Limb (tissue), 2 donors: Measurements from ENCODE around the gene KCND2.
A peak's percentile ranks its signal among the peaks of the same experiment; 100 is the strongest.
"Not testable (repeated sequence)": the region's sequence is repeated elsewhere in the genome, so short reads cannot be mapped to it uniquely, and the experiment has no call there.

Experiments
- DNase-seq, 2 donors: peaks; one replicate each; pipeline ENCODE4 v3.0.0-alpha.2; 2016; ENCODE audit errors: extremely low spot score in 2 of 2

Gene KCND2

DNA sequence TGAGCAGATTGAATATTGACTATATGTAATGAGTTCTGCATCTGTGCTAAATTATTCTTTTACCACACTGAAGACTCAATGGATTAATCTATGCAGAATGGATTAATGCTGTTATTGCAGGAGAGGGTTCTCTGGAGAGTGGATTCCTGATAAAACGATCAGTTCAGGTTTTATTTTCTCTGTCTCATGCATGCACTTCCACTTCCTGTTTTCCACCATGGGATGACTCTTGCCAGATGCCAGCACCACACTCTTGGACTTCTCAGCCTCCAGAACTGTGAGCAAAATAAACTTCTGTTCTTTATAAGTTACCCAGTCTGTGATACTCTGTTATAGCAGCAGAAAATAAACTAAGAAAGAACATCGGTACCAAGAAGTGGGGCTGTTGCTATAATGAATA, 207.5 kb downstream of the KCND2 start:
- no peak for DNase-seq

- no peak for DNase-seq
Measured at GRCh38 chr7:120480930-120481329, 208.0 kb downstream of the KCND2 start.

DNA sequence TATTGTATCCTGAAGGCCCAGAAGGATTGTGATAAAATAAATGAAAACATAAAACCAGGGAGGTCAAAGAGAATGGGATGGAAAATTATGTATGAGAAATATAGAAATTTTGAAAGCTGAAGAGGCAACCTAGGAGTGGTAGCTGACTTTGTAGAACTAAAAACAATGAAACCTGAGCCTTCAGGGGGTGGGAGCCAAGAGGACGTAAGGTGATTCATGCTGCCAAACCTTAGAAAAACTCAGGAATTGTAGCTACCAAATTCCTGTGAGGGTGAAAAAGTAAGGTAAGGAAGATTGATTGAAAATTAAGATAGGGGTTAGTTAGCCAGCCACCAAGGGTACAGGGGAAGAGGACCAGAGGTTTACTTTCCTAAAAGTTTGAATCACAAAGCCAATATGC, 213.2 kb downstream of the KCND2 start:
- no peak for DNase-seq

DNA sequence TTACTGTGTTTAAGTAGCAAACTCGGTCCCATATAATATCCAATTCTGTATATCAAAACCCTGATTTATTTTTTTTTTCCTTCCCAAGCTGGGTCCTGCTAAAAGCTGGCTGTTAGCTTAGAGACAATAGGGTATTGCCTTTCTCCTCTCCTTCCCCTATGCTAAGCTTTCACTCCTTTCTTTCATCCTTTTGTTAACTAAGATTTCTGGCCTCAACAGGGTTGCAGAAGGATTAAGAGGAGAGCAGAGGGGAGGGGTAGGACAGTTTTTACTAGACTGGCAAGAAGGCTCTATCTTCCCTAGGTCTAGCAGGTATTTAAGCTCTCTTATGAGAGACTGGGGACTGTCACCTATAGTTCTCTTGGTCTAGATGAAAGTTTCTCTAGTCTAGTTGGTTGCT, 229.2 kb downstream of the KCND2 start:
- DNase-seq: no peak

DNA sequence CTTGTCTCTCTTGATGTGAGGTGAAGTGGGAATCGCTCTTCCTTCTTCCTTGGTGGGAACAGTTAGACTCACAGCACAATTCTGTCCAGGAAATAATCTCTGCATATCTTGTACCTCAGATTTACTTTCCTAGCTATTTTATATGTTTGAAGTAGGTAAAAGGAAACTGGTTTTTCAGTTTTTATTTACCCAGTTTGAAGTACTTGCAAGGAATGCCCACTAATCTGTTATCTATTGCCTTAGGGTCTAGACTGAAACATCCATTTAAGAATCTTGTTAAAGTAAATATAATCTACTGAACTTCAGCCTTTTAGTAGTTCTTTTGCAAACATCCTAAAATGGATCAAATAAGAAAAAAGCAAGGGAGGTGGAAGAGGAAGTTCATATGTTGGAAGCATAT, 229.8 kb downstream of the KCND2 start:
- no peak for DNase-seq

DNA sequence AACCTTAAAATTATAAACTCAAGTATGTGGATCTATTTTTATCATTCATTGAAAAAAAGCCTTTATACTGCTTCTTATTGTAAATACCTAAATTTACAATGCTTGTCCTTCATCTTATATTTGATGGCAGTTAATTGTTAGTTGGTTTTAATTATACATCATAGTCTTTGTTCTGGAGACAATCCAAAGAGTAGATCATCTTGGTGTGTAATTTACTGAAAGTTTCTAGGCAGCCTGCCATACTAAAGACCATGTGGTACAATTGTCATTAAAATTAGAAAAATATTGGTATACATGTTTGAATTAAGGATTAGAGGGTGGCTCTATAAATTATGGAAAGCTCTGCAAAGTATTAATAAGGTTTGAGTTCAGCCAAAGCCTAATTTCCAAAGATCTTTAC, 231.4 kb downstream of the KCND2 start:
- DNase-seq: no peak

GRCh38 chr7:120505770-120506169, 232.8 kb downstream of the KCND2 start:
- no peak for DNase-seq

- no peak for DNase-seq
Measured at GRCh38 chr7:120512701-120513100, 239.7 kb downstream of the KCND2 start.

- DNase-seq: no peak
Measured at GRCh38 chr7:120519224-120519623, 246.2 kb downstream of the KCND2 start.

DNA sequence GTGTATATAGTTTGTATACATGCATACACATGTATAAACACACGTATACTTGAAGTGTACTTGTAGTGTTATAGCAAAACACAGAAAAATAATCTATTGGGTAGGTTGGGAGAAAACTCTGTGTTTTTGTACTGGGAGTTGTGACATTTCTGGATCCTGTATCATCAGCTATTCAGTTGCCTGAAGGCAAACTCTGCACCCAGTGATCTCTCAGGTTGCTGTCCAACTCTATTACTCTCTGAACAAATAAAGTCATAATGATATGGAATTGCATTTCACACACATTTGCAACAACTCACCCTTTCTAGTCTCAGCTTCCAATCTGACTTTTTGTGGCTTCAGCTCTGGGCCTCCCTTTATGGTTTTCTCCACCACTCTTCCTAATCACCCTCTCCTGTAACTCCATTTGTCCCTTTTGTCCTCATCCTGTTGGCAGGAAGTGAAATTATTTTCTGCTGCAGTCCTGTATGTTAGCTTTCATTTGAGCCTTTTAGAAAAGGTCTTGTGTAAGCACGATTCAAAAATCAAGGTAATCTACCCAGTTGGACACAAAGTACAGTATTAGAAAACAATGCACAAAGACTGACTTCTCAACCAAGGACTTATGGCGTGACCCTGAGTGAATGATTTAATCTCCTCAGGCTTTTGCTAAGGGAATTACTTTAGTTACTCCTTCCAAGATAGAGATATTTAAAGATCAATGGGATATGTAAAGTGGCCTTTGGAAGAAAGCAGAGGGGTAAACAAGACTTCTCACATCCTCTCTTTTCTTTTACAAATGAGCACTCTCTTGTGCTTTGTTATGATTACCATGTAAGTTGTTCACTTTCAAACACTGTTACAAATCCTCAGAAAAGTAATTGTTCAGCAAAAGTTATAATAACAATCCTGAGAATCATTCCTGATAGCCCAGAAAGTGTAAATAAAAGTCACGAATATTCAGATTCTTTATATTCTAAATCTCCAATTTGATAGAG, 249.1 kb downstream of the KCND2 start:
- DNase-seq: no peak

GRCh38 chr7:120523985-120524384, 251.0 kb downstream of the KCND2 start:
- DNase-seq: no peak

DNA sequence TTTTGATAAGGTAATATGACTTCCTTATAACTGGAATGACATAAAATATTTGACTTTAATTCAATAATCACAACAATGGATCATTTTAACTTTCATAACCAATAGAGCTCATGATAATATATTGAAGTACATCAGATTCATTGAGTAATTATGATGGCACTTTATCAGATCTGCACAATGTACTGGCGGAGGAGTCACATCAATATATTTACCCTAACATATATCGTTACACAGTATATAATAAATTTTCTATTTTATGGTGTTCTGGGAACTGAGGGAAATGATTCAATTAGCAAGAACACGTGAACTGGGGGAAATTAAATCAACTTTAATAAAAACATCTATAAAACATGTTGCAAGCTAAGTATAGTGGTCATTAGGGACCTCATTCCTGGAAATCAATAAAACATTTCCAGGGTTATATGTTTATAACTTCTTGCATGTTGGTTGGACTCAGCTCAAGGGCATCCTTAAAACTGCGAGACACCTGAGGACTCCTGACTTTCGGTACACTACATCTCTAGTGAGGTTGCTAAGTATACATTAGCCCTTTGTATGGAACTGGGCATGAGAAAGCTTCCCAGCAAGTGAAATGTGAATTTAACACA, 254.0 kb downstream of the KCND2 start:
- DNase-seq: no peak

GRCh38 chr7:120529736-120530135, 256.8 kb downstream of the KCND2 start:
- DNase-seq: no peak

- DNase-seq: no peak
Measured at GRCh38 chr7:120538335-120538734, 265.4 kb downstream of the KCND2 start.

- no peak for DNase-seq
Measured at GRCh38 chr7:120539321-120539720, 266.3 kb downstream of the KCND2 start.

GRCh38 chr7:120547605-120548004, 274.6 kb downstream of the KCND2 start:
- no peak for DNase-seq

DNA sequence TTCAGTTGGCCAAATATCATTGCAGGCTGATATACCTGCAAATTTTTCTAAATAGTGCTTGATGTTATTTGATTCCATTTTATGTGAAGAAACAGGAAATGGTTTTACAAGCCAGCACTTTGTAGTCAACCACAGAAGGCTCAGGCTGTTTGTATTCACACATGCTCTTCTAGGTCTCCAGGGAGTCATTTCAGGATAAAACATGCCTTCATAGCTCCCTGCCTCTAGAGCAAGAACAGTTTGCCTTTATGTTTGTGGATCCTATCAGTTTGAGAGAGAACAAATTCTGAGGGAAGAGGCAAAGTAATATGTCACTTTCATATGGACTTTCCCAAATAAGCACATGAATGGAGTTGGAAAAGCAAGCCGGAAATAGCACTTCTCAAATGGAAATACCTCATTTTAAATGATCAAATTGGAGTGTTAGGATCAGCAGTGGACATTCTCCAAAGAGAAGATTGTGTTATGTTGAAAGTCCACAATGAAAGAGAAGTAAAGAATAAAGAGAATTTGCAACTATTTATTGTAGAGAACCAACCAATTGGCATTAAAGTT, 277.6 kb downstream of the KCND2 start:
- no peak for DNase-seq

- DNase-seq: no peak
Measured at GRCh38 chr7:120553491-120553890, 280.5 kb downstream of the KCND2 start.

DNA sequence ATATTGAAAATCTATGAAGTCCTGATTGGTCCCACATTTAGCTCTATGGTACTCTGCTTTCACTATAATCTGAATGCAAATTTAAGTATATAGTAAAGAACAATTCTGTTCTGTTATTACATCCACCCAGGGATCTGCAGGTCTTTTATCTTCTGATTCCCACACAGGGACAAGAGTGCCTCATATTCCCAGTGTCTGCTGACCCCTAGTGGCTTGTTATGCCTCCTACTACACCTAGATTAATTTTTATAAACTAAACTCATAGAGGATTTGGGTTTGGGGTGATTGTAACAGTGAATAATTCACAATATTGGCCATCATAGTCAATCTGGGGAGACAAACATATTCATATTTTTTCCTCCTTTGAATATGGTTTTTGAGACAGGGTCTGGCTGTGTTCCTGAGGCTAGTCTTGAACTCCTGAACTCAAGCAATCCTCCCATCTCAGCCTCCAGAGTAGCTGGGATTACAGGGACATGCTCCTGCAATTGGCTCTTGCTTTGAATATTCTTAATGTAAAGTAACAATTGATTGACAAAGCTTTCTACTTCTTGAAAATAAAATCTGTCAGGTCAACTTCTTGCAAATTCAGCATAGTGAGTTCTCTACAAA, 282.1 kb downstream of the KCND2 start:
- peak; percentile 53 to 55 for DNase-seq

- no peak for DNase-seq
Measured at GRCh38 chr7:120564145-120564544, 291.2 kb downstream of the KCND2 start.

DNA sequence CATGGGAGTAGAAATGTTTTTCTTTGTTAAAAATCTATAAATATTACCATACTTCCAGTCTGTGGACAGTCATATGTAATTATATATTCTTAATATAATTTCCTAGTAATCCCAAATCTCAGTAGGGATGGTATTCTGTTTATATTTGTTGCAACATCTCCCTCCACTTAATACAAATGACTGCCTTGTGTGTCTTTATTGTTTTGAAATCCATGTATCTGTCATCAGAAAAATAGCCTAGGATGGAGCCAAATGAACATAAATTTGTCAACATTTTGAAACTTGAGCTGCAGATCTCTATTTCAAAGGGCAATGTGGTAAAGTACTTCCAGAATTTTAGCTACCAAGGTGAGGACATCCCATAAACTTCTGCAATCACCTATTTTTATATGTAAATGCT, 294.2 kb downstream of the KCND2 start:
- no peak for DNase-seq

GRCh38 chr7:120578657-120579056, 305.7 kb downstream of the KCND2 start:
- not testable (repeated sequence) for DNase-seq
